ENCODE results near the gene GTF2IRD1.
"Not testable (repeated sequence)": the region's sequence is repeated elsewhere in the genome, so short reads cannot be mapped to it uniquely, and the experiment has no call there.

GTF2IRD1 gene, protein sequence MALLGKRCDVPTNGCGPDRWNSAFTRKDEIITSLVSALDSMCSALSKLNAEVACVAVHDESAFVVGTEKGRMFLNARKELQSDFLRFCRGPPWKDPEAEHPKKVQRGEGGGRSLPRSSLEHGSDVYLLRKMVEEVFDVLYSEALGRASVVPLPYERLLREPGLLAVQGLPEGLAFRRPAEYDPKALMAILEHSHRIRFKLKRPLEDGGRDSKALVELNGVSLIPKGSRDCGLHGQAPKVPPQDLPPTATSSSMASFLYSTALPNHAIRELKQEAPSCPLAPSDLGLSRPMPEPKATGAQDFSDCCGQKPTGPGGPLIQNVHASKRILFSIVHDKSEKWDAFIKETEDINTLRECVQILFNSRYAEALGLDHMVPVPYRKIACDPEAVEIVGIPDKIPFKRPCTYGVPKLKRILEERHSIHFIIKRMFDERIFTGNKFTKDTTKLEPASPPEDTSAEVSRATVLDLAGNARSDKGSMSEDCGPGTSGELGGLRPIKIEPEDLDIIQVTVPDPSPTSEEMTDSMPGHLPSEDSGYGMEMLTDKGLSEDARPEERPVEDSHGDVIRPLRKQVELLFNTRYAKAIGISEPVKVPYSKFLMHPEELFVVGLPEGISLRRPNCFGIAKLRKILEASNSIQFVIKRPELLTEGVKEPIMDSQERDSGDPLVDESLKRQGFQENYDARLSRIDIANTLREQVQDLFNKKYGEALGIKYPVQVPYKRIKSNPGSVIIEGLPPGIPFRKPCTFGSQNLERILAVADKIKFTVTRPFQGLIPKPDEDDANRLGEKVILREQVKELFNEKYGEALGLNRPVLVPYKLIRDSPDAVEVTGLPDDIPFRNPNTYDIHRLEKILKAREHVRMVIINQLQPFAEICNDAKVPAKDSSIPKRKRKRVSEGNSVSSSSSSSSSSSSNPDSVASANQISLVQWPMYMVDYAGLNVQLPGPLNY

GRCh38 chr7:74453322-74454011, at the start of gene GTF2IRD1:
TSS of gene GTF2IRD1 (plus strand) at chr7:74453906. CDS start at chr7:74508081, 54,175 bp downstream.
- Histone ChIP-seq H3K9me3 (no peaks in the 10 kb centered on the region), H3K27me3 (ENCODE audit: low read depth) (no peaks in the 10 kb centered on the region), H3K4me3 (peak within 1 kb of the TSS; percentile 67), H3K36me3 (replicated peaks) (no peaks in the 10 kb centered on the region; the same call in 1 of the 2 replicates), H3K4me1 (peaks cover 9% of the 10 kb centered on the region; the same call in 1 of the 2 replicates)
- DNase-seq (ENCODE audit: low spot score in 2 of 2) = peak; percentile 88 to 91
- in situ Hi-C loops (cut with MboI; ENCODE audit: low sequenced_read_pairs) = no loop called here

DNA sequence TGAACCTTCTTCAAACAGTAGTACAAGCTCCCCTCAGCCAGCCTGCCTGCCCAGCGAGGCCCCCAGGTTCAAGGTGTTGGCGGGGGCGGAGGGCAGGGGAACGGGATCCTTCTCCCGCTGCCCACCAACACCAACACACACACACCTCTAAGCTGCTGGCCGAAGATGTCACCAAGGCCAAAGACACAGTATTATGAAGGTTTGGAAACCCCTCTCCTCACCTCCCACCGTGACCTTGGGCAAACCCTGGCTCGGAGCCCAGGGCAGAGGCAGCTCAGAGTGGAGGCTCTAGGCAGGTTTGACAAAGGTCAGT, 49.4 kb upstream of the GTF2IRD1 start:
- Histone ChIP-seq H3K27me3 (ENCODE audit: low read depth) (no peaks in the 10 kb centered on the region), H3K4me3 (no peak overlapping the region), H3K36me3 (replicated peaks) (0 out of 2 replicates have a peak, but pooled peaks cover 2% of the 10 kb centered on the region), H3K9me3 (no peaks in the 10 kb centered on the region), H3K4me1 (no peaks in the 10 kb centered on the region)
- in situ Hi-C loops (cut with MboI; ENCODE audit: low sequenced_read_pairs) = loop anchor here (5.0 kb wide), 1 partner anchor 197 kb away; no protein-coding TSS in a partner anchor
- no peak for DNase-seq (ENCODE audit: low spot score in 2 of 2)

- no peaks in the 10 kb centered on the region for H3K4me1 ChIP-seq
- no peak for DNase-seq (ENCODE audit: low spot score in 2 of 2)
- in situ Hi-C loops (cut with MboI; ENCODE audit: low sequenced_read_pairs) = loop anchor here (5.0 kb wide), 1 partner anchor 197 kb away; no protein-coding TSS in a partner anchor
Measured at GRCh38 chr7:74404741-74405140, 49.0 kb upstream of the GTF2IRD1 start.

DNA sequence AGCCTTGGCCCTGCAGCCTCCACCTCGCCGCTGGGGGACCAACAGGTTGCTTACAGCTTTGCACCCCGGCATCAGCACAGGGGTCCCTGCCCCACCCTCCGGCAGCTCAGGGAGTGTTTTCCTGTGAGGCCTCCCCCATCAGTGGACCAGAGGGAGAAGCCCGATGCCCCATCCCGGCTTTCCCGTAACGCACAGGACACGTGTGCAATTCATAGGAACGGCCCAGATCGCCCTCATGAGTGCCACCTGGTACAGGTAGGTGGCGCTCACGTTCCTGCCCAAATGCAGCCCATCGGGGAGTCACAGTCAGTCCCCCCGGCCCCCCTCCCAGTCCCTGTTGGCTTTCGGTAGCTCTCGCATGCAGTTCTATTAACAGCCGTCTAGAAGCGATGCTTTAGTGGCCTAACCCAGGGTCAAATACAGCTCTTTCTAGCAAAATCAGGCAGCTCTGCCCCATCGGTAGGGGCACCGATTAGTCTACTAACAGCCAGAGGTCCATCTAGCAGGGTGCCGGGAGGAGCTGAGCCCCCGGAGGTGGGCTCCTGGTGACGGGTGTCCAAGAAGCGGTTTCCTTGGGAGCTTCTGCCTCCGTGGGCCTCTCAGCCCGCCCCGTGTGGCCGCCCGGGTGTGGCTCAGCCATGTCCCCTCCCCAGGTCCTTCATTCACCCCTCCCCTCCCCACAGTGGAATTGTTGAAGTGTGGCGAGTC, 48.4 kb upstream of the GTF2IRD1 start:
- Histone ChIP-seq H3K9me3 (no peaks in the 10 kb centered on the region), H3K4me3 (no peak overlapping the region), H3K27me3 (ENCODE audit: low read depth) (no peaks in the 10 kb centered on the region), H3K4me1 (no peaks in the 10 kb centered on the region), H3K36me3 (replicated peaks) (0 out of 2 replicates have a peak, but pooled peaks cover 2% of the 10 kb centered on the region)
- DNase-seq (ENCODE audit: low spot score in 2 of 2) = peak in 1 of 2 experiments; percentile 63
- in situ Hi-C loops (cut with MboI; ENCODE audit: low sequenced_read_pairs) = no loop called here

More at GRCh38 chr7:74404741-74405140, 49.0 kb upstream of the GTF2IRD1 start:
- Histone ChIP-seq H3K9me3 (no peaks in the 10 kb centered on the region), H3K4me3 (no peak overlapping the region), H3K27me3 (ENCODE audit: low read depth) (no peaks in the 10 kb centered on the region), H3K36me3 (replicated peaks) (0 out of 2 replicates have a peak, but pooled peaks cover 2% of the 10 kb centered on the region)

- H3K4me1 ChIP-seq = no peaks in the 10 kb centered on the region
- in situ Hi-C loops (cut with MboI; ENCODE audit: low sequenced_read_pairs) = no loop called here
- H3K27me3 ChIP-seq (ENCODE audit: low read depth) = no peaks in the 10 kb centered on the region
- DNase-seq (ENCODE audit: low spot score in 2 of 2) = no peak
- H3K4me3 ChIP-seq = no peak overlapping the region
- no peaks in the 10 kb centered on the region for H3K9me3 ChIP-seq
- 0 out of 2 replicates have a peak, but pooled peaks cover 2% of the 10 kb centered on the region for H3K36me3 ChIP-seq (replicated peaks)
Measured at GRCh38 chr7:74405899-74406512, 47.7 kb upstream of the GTF2IRD1 start.

- no peak for DNase-seq (ENCODE audit: low spot score in 2 of 2)
- Histone ChIP-seq H3K9me3 (no peaks in the 10 kb centered on the region), H3K36me3 (replicated peaks) (0 out of 2 replicates have a peak, but pooled peaks cover 2% of the 10 kb centered on the region), H3K27me3 (ENCODE audit: low read depth) (no peaks in the 10 kb centered on the region), H3K4me1 (no peaks in the 10 kb centered on the region), H3K4me3 (no peak overlapping the region)
- in situ Hi-C loops (cut with MboI; ENCODE audit: low sequenced_read_pairs) = no loop called here
Measured at GRCh38 chr7:74407958-74408357, 45.7 kb upstream of the GTF2IRD1 start.

DNA sequence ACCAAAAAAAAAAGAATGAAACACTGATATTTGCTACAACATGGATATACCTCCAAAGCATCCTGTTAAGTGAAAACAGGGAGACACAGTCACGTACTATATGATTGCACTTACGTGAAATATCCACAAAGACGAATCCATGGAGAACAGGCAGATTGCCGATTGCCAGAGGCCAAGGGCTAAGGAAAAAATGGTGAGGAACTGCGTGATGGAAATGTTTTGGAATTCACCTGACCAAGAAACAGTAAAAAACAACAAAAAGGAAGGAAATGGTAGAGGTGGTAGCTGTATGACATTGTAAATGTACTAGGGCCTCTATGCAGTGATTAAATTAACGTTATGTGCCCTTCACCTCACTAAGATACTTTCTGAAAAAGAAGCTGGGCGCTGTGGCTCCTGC, 44.1 kb upstream of the GTF2IRD1 start:
- no peaks in the 10 kb centered on the region for H3K4me1 ChIP-seq
- in situ Hi-C loops (cut with MboI; ENCODE audit: low sequenced_read_pairs) = no loop called here

GRCh38 chr7:74410772-74411171, 42.9 kb upstream of the GTF2IRD1 start:
- in situ Hi-C loops (cut with MboI; ENCODE audit: low sequenced_read_pairs) = no loop called here

More for the DNA sequence above, 44.1 kb upstream of the GTF2IRD1 start:
- DNase-seq (ENCODE audit: low spot score in 2 of 2) = no peak
- no peaks in the 10 kb centered on the region for H3K27me3 ChIP-seq (ENCODE audit: low read depth)
- H3K9me3 ChIP-seq = no peaks in the 10 kb centered on the region
- 0 out of 2 replicates have a peak, but pooled peaks cover 2% of the 10 kb centered on the region for H3K36me3 ChIP-seq (replicated peaks)
- H3K4me3 ChIP-seq = no peak overlapping the region

GRCh38 chr7:74411571-74411970, 42.1 kb upstream of the GTF2IRD1 start:
- H3K9me3 ChIP-seq; H3K27me3 ChIP-seq (ENCODE audit: low read depth); H3K4me3 ChIP-seq; DNase-seq (ENCODE audit: low spot score in 2 of 2); H3K36me3 ChIP-seq (replicated peaks); H3K4me1 ChIP-seq; in situ Hi-C loops (cut with MboI; ENCODE audit: low sequenced_read_pairs): not testable (repeated sequence)

More at GRCh38 chr7:74410772-74411171, 42.9 kb upstream of the GTF2IRD1 start:
- H3K4me1 ChIP-seq = no peaks in the 10 kb centered on the region
- no peaks in the 10 kb centered on the region for H3K27me3 ChIP-seq (ENCODE audit: low read depth)
- no peaks in the 10 kb centered on the region for H3K9me3 ChIP-seq
- no peaks in the 10 kb centered on the region for H3K36me3 ChIP-seq (replicated peaks)
- no peak overlapping the region for H3K4me3 ChIP-seq
- no peak for DNase-seq (ENCODE audit: low spot score in 2 of 2)

DNA sequence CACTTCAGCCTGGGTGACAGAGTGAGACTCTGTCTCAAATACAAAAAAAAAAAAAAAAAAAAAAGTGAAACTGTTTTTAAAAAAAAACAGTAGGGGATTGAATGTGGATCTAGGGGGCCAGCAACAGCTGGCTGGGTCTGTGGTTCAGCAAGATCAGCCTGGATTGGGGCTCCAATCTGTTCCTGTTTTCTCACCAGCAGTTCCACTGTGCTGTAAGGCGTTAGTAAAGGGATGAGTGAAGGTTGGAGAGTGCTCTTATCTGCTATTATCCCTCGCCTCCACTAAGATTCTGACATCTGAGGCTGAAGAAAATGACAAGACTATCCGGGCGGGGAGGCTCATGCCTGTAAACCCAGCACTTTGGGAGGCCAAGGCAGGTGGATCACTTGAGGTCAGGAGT, 41.6 kb upstream of the GTF2IRD1 start:
- H3K4me1 ChIP-seq = no peaks in the 10 kb centered on the region
- H3K9me3 ChIP-seq = no peaks in the 10 kb centered on the region
- no peak for DNase-seq (ENCODE audit: low spot score in 2 of 2)
- H3K27me3 ChIP-seq (ENCODE audit: low read depth) = no peaks in the 10 kb centered on the region
- in situ Hi-C loops (cut with MboI; ENCODE audit: low sequenced_read_pairs) = no loop called here
- H3K4me3 ChIP-seq = no peak overlapping the region
- no peaks in the 10 kb centered on the region for H3K36me3 ChIP-seq (replicated peaks)

GRCh38 chr7:74412603-74413002, 41.1 kb upstream of the GTF2IRD1 start:
- no peaks in the 10 kb centered on the region for H3K27me3 ChIP-seq (ENCODE audit: low read depth)
- H3K36me3 ChIP-seq (replicated peaks) = no peaks in the 10 kb centered on the region
- no peaks in the 10 kb centered on the region for H3K4me1 ChIP-seq
- no peak for DNase-seq (ENCODE audit: low spot score in 2 of 2)
- H3K9me3 ChIP-seq = no peaks in the 10 kb centered on the region
- in situ Hi-C loops (cut with MboI; ENCODE audit: low sequenced_read_pairs) = no loop called here
- H3K4me3 ChIP-seq = no peak overlapping the region

DNA sequence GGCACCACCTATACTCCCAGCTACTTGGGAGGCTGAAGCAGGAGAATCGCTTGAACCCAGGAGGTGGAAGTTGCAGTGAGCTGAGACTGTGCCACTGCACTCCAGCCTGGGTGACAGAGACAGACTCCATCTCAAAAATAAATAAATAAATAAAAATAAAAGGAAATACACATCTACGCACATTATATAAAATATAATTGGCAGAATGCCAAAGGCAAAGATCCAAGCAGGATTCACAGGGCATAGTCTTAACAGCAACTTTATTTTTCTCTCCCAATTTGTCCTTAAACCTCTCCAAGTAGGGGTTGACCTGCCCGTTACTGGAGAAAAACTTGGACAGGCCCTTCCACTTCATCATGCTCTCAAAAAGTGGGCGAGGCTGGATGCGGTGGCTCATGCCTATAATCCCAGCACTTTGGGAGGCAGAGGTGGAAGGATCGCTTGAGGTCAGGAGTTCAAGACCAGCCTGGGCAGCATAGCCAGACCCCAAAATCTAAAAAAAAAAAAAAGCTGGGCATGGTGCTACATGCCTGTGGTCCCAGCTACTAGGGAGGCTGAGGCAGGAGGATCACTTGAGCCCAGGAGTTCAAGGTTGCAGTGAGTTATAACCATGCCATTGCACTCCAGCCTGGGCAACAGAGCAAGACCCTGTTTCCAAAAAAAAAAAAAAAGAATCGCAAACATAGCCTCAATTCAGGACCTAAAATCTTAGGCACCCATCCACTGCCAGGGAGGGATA, 38.9 kb upstream of the GTF2IRD1 start:
- H3K36me3 ChIP-seq (replicated peaks); H3K4me3 ChIP-seq; DNase-seq (ENCODE audit: low spot score in 2 of 2); in situ Hi-C loops (cut with MboI; ENCODE audit: low sequenced_read_pairs); H3K9me3 ChIP-seq; H3K4me1 ChIP-seq; H3K27me3 ChIP-seq (ENCODE audit: low read depth): not testable (repeated sequence)

Data from HAP-1 (cell line).